Skin of body (tissue), 2 donors: ENCODE data around the gene OR5A2. TPM values are rescaled to one million over a fixed set of nuclear protein-coding genes. Genes with fewer than 3 reads are reported as not detected.
"Not testable (repeated sequence)": the region's sequence is repeated elsewhere in the genome, so short reads cannot be mapped to it uniquely, and the experiment has no call there.

Experiments used
- DNase-seq: peaks from one replicate; lab custom pipeline; 2025; lab: John Stamatoyannopoulos, UW
- total RNA-seq: library from RNA; depleted of rRNA; stranded (reverse); fragments of >200 nt; gene quantifications from one replicate; pipeline ENCODE4 v1.2.3, GENCODE V29; 2014

The OR5A2 gene
- not detected for total RNA-seq

GRCh38 chr11:59426361-59427067 is at the start of gene OR5A2:
TSS of gene OR5A2 (minus strand) at chr11:59426413. CDS start at chr11:59422953, 3,460 bp downstream.
- DNase-seq: no peak

DNA sequence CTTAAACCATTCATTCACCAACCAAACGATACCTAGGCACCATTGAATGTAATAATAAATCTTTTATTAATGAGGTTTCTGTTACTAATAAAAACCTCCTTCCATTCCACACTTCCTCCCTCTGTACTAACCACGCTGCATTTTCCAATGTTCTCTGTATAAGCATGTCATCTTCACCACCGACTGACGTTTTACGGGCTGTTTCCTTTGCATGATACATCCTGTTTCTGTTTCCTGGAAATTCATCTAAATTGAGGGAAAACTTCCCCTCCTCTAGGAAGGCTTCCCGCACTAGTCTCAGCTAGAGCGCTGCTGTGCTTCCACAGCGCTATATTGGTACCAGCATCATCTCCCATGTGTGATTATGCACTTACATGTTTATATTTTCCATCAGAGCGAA is 49.0 kb upstream of the OR5A2 start:
- no peak for DNase-seq

GRCh38 chr11:59473015-59473414 is 46.8 kb upstream of the OR5A2 start, which contains the start of gene OR4D10:
TSS of gene OR4D10 (plus strand) at chr11:59473315. CDS start at chr11:59477430, 4,115 bp downstream.
- no peak for DNase-seq

DNA sequence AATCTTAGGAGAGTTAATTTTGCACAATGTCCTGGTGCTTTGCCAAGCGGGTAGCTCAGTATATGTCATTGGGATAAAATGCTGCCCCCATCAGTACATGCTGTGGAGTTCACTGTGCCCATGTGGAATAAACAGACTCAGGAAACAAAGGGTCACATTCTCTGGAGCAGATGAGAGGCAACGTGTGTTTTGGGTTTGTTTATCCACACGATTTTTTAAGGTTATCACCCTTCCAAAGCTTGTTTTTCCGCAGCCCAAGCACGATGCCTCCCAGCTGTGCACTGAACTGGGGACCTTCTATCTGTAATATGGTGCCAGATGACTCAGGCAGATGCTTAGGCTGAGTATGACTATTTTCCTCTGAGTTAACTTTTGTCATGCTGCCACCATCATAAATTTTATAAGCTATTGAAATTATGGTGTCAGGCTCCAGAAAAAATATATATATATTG is 37.0 kb upstream of the OR5A2 start:
- DNase-seq: peak; percentile 85

GRCh38 chr11:59459916-59460315 is 33.7 kb upstream of the OR5A2 start:
- DNase-seq: peak; percentile 7

GRCh38 chr11:59456661-59457060 is 30.4 kb upstream of the OR5A2 start, which contains the start of gene OR4D6:
TSS of gene OR4D6 (plus strand) at chr11:59456961. CDS start at chr11:59456961, 0 bp downstream.
- DNase-seq: no peak

DNA sequence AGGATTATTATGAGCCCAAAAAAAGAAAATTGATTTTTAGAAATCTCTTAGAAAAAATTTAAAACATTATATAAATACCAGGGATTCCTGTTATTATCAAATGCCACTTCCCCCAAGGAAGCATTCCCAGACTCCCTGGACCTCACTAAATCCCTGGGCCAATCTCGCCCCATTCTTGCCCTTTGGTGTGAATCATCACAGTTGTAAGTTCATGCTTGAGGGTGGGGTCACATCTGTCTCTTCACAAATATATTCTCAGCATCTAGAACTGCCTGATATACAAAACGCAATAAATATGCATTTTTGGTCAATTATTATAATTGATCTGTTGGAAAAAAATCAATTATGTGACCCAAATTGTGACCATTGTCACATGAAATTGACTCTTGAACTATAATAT is 22.3 kb upstream of the OR5A2 start:
- no peak for DNase-seq

DNA sequence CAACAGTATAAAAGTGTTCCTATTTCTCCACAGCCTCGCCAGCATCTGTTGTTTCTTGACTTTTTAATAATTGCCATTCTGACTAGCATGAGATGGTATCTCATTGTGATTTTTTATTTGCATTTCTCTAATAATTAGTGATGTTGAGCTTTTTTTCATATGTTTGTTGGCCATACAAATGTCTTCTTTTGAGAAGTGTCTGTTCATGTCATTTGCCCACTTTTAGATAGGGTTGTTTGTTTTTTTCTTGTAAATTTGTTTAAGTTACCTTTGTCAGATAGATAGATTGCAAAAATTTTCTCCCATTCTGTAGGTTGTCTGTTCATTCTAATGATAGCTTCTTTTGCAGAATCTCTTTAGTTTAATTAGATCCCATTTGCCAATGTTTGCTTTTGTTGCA is 19.4 kb upstream of the OR5A2 start:
- DNase-seq: not testable (repeated sequence)

DNA sequence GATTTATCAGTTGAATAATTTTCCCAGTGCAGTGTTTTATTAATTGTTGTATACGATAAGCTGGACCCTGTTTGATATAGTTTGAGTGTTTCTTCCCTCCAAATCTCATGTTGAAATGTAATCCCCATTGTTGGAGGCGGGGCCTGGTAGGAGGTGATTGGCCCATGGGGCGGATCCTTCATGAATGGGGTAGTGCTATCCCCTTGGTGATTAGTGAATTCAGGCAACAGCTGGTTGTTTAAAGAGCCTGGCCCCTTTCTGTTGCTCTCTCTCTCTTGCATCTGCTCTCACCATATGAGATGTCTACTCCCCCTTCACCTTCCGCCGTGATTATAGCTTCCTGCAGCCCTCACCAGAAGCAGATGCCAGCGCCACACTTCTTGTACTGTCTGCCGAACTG is 11.6 kb upstream of the OR5A2 start:
- no peak for DNase-seq

- no peak for DNase-seq
Measured at GRCh38 chr11:59436169-59436568, 10.0 kb upstream of the OR5A2 start, which contains the start of gene OR5A1. TSS of gene OR5A1 (plus strand) at chr11:59436469. CDS start at chr11:59443169, 6,700 bp downstream.

- DNase-seq: peak; percentile 7
Measured at GRCh38 chr11:59429924-59430516, 3.8 kb upstream of the OR5A2 start.

- DNase-seq: no peak
Measured at GRCh38 chr11:59427068-59427382, 812 bp upstream of the OR5A2 start.

DNA sequence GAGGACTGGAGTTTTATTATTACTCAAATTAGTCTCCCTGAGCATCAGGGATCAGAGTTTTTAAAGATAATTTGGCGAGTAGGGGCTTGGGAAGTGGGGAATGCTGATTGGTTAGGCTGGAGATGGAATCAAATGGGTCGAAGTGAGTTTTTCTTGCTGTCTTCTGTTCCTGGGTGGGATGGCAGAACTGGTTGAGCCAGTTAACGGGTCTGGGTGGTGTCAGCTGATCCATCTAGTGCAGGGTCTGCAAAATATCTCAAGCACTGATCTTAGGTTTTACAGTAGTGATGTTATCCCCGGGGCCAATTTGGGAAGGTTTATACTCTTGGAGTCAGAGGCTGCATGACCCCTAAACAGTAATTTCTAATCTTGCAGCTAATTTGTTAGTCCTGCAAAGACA is 1.1 kb downstream of the OR5A2 start:
- no peak for DNase-seq

DNA sequence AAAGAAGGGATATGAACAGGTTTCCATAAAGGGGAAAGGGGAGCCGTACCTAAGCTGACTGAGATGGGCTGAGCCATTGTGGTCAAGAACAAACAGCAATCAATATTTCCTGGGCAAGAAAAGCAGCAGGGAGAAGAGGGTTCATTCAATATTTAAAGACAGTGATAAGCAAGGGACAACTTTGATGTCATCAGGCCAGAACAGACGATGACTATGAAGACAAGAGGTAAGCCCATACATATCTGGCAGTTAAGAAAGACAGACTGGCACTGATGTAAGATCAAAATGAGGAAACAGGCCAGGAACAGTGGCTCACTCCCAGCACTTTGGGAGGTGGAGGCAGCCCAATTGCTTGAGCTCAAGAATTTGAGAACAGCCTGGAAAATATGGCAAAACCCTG is 2.4 kb downstream of the OR5A2 start:
- no peak for DNase-seq

DNA sequence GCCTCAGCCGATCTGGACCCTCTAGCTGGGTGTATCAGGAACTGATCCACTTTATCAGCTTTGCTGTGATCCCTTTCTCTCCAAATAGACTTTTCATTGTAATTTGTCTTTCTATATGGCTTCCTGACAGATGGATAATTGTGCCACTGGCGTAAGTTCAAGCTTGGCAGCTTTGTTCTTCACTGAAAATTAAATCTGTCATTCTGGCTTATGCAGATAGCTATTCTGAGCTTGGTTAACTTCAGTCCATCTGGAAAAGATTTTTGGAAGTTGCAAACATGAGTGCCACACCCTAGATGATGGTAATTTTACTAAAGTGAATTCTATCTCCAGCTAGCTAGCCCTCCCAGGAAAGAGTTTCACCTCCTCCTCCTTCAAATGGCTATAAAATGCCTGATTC is 8.1 kb downstream of the OR5A2 start:
- DNase-seq: peak; percentile 31

DNA sequence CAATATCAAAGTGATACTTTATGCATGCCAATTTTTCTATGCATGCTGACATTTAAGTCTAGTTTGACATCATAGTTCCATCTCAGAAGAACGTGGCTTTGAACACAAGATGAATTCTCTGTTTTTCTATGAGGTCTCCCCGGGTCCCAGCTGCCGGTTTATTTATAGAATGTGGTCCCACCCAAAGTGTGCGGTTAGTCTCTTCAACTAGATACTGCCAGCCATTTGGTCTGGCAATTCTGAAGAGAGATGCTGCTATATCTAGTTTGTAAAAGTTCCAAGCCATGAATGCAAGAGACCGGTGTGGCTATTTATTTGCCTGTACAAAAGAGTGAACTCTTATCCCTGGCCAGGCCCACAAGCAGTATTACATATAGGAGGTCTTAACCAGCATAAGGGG is 9.2 kb downstream of the OR5A2 start:
- no peak for DNase-seq

DNA sequence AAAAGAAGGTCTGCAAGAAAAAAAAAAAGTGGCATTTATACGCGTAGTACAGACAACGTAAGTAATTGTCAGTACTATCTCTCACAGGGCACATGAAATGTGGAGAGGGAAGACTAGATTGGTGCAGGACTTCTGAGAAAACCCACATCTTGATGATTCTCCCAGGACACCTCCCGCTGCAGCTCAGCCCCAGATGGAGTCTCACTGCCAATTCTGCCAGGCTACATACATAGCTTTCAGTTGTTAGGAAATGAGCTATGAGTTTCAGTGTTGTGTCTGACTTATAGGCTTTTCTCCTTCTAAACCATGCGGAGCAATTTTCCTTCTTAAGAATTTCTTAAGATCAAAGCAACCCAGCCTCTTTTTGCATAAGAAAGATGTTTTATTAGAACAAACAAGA is 9.6 kb downstream of the OR5A2 start:
- DNase-seq: peak; percentile 21

- DNase-seq: no peak
Measured at GRCh38 chr11:59415111-59415510, 11.1 kb downstream of the OR5A2 start.

- no peak for DNase-seq
Measured at GRCh38 chr11:59413646-59414045, 12.6 kb downstream of the OR5A2 start.

DNA sequence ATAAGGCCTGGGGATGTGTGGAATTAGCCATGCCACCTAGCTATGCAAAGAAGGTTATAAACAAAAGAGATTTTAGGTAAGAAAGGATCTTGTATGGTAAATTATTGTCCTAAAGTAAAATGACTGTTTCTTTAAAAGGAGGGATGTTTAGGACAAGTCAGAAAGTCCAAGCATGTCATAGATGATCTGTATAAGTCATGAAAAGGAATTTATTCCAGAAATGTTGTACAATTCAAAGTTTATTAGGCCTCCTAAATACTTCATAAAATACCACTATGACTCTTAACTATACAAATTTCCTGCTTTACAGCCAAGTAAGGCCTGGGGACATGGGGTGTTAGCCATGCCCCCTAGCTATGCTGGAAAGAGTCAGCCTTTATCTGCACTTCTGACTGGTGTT is 22.7 kb downstream of the OR5A2 start:
- DNase-seq: no peak

GRCh38 chr11:59401262-59401552 is 25.0 kb downstream of the OR5A2 start:
- no peak for DNase-seq

DNA sequence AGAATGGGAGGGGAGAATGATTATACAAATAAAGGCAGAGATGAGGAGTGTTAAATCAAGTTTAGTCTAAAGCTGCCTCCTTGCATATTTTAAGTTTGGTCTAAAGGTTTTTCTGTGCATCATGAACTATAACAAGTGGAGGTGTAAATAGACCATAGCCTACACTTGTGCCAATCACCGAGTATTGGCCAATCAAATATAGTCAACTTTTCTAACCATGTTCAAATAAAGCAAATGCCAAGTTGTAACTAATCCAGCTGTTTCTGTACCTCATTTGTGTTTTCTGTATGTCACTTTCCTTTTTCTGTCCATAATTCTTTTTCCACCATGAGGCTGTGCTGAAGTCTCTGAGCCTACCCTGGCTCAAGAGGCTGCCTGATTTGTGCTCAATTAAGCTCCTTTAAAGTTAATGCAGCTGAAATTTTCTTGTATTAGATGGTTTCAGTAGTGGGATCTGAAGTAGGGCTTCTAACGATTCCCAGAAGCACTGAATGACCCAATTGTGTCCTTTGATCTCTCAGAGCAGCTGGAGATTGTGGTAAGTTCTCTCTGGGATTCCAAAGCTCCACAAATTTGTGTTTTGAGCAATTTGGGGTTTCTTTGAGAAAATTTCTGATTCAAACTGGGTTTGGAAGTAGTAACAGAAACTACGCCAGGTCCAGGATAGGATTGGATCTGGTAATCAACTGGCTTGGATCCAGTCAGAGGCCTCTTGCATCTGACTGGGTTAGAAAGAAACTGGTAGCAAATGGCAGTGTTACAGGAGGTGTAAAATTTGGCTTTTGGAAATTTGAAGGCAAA is 25.6 kb downstream of the OR5A2 start:
- DNase-seq: no peak
